Vagina (tissue), 2 donors: ENCODE results near the gene CTNNBL1. TPM values are rescaled to one million over a fixed set of nuclear protein-coding genes. Genes with fewer than 3 reads are reported as not detected.

Source experiments
- DNase-seq, 2 donors: peaks; one replicate each; pipeline ENCODE4 v3.0.0-alpha.2; 2017; ENCODE audit errors: extremely low spot score in 2 of 2
- H3K27ac ChIP-seq: fragments of 200-600 bp; sonication (generic); one replicate; pipeline ENCODE4 v1.5.1; 2019
- H3K27me3 ChIP-seq: fragments of 200-600 bp; sonication (generic); one replicate; pipeline ENCODE4 v1.5.1; 2019
- H3K36me3 ChIP-seq, 2 donors: fragments of 200-600 bp; sonication (generic); one replicate each; pipeline ENCODE4 v1.5.1; 2017 to 2019
- H3K4me1 ChIP-seq: fragments of 200-600 bp; sonication (generic); one replicate; pipeline ENCODE4 v1.5.1; 2019
- H3K4me3 ChIP-seq, 2 donors: fragments of 200-600 bp; sonication (generic); 1 replicate in 1 of 2; 2 replicates in 1 of 2; pipeline ENCODE4 v1.5.1; 2016 to 2019
- H3K9me3 ChIP-seq: fragments of 200-600 bp; sonication (generic); one replicate; pipeline ENCODE4 v1.5.1; 2019
- CTCF ChIP-seq, 3 experiments: fragments of 450-650 bp in 2 of 3; fragments of 200-600 bp in 1 of 3; sonication (generic) in 1 of 3; IDR thresholded peaks; one replicate each; pipeline ENCODE4 v1.5.1; 2017 to 2019; ENCODE audit warnings: antibody characterized with exemption in 3 of 3, mild to moderate bottlenecking in 2 of 3, moderate library complexity in 2 of 3
- POLR2A ChIP-seq, 2 donors: fragments of 450-650 bp; IDR thresholded peaks; one replicate each; pipeline ENCODE4 v1.6.1; 2017; ENCODE audit warnings: antibody characterized with exemption in 2 of 2, mild to moderate bottlenecking in 2 of 2, moderate library complexity in 2 of 2
- POLR2AphosphoS5 ChIP-seq, 2 donors: sonication (generic); formaldehyde crosslinking; IDR thresholded peaks; one replicate each; pipeline ENCODE4 v1.9.0; 2017; ENCODE audit warnings: antibody characterized with exemption in 2 of 2, mild to moderate bottlenecking in 2 of 2, low read depth in 1 of 2; ENCODE audit not compliant: insufficient read depth in 1 of 2
- intact Hi-C: fragments of 100-400 bp; cut with DNase I; formaldehyde crosslinking; loops from one replicate; pipeline ENCODE4 v1.15.1; 2023
- total RNA-seq: library from RNA; depleted of rRNA; stranded (reverse); fragments of >200 nt; gene quantifications from one replicate; pipeline ENCODE4 v1.2.3, GENCODE V29; 2016

Gene CTNNBL1
- total RNA-seq, 1 donor from 2014 or later = 40.3 TPM

- no peaks in the 10 kb centered on the region for H3K27me3 ChIP-seq
- no peak overlapping the region for H3K4me3 ChIP-seq
- intact Hi-C loops = no loop called here
- H3K4me1 ChIP-seq = no peaks in the 10 kb centered on the region
- TF ChIP-seq POLR2AphosphoS5 (IDR thresholded peaks at IDR 0.05; ENCODE audit: insufficient read depth in 1 of 2, low read depth in 1 of 2) = no peak
- no peak for TF ChIP-seq POLR2A (IDR thresholded peaks at IDR 0.05)
- TF ChIP-seq CTCF (IDR thresholded peaks at IDR 0.05) = no peak
- DNase-seq = no peak
- no peak overlapping the region for H3K27ac ChIP-seq
- H3K36me3 ChIP-seq = no peaks in the 10 kb centered on the region
- no peaks in the 10 kb centered on the region for H3K9me3 ChIP-seq
These were observed 192.0 kb downstream of the CTNNBL1 start for GRCh38 chr20:37885593-37886503.

GRCh38 chr20:37886851-37887297 is 193.0 kb downstream of the CTNNBL1 start:
- no peak for DNase-seq
- no peak overlapping the region for H3K27ac ChIP-seq
- TF ChIP-seq POLR2A (IDR thresholded peaks at IDR 0.05) (no peak), CTCF (IDR thresholded peaks at IDR 0.05) (no peak), POLR2AphosphoS5 (IDR thresholded peaks at IDR 0.05; ENCODE audit: insufficient read depth in 1 of 2, low read depth in 1 of 2) (no peak)
- no peaks in the 10 kb centered on the region for H3K27me3 ChIP-seq
- H3K4me1 ChIP-seq = no peaks in the 10 kb centered on the region
- H3K9me3 ChIP-seq = no peaks in the 10 kb centered on the region
- intact Hi-C loops = no loop called here
- no peaks in the 10 kb centered on the region for H3K36me3 ChIP-seq
- H3K4me3 ChIP-seq = no peak overlapping the region

- DNase-seq = no peak
- Histone ChIP-seq H3K9me3 (no peaks in the 10 kb centered on the region), H3K27ac (no peak overlapping the region), H3K36me3 (no peaks in the 10 kb centered on the region), H3K4me1 (no peaks in the 10 kb centered on the region), H3K4me3 (no peak overlapping the region), H3K27me3 (no peaks in the 10 kb centered on the region)
- no peak for TF ChIP-seq CTCF (IDR thresholded peaks at IDR 0.05)
- no peak for TF ChIP-seq POLR2A (IDR thresholded peaks at IDR 0.05)
- no peak for TF ChIP-seq POLR2AphosphoS5 (IDR thresholded peaks at IDR 0.05; ENCODE audit: insufficient read depth in 1 of 2, low read depth in 1 of 2)
- intact Hi-C loops = no loop called here
These were observed 194.8 kb downstream of the CTNNBL1 start for GRCh38 chr20:37888641-37889040.

GRCh38 chr20:37890108-37890507 is 196.3 kb downstream of the CTNNBL1 start:
- Histone ChIP-seq H3K4me3 (no peak overlapping the region), H3K27me3 (no peaks in the 10 kb centered on the region), H3K27ac (no peak overlapping the region), H3K4me1 (no peaks in the 10 kb centered on the region), H3K9me3 (no peaks in the 10 kb centered on the region), H3K36me3 (no peaks in the 10 kb centered on the region)
- DNase-seq = no peak
- intact Hi-C loops = no loop called here
- TF ChIP-seq POLR2A (IDR thresholded peaks at IDR 0.05) (no peak), CTCF (IDR thresholded peaks at IDR 0.05) (no peak), POLR2AphosphoS5 (IDR thresholded peaks at IDR 0.05; ENCODE audit: insufficient read depth in 1 of 2, low read depth in 1 of 2) (no peak)

GRCh38 chr20:37890643-37891042 is 196.8 kb downstream of the CTNNBL1 start:
- no peaks in the 10 kb centered on the region for H3K4me1 ChIP-seq
- no peaks in the 10 kb centered on the region for H3K36me3 ChIP-seq
- H3K27ac ChIP-seq = no peak overlapping the region
- intact Hi-C loops = no loop called here
- no peaks in the 10 kb centered on the region for H3K9me3 ChIP-seq
- no peak overlapping the region for H3K4me3 ChIP-seq
- TF ChIP-seq CTCF (IDR thresholded peaks at IDR 0.05) = no peak
- TF ChIP-seq POLR2A (IDR thresholded peaks at IDR 0.05) = no peak
- no peak for TF ChIP-seq POLR2AphosphoS5 (IDR thresholded peaks at IDR 0.05; ENCODE audit: insufficient read depth in 1 of 2, low read depth in 1 of 2)
- DNase-seq = no peak
- no peaks in the 10 kb centered on the region for H3K27me3 ChIP-seq
